Measurements from ENCODE around the gene DPM2. TPM values are rescaled to one million over a fixed set of nuclear protein-coding genes. Genes with fewer than 3 reads are reported as not detected.

Gene DPM2
- total RNA-seq, 1 experiment from 2014 or later: 29.5 TPM

DNA sequence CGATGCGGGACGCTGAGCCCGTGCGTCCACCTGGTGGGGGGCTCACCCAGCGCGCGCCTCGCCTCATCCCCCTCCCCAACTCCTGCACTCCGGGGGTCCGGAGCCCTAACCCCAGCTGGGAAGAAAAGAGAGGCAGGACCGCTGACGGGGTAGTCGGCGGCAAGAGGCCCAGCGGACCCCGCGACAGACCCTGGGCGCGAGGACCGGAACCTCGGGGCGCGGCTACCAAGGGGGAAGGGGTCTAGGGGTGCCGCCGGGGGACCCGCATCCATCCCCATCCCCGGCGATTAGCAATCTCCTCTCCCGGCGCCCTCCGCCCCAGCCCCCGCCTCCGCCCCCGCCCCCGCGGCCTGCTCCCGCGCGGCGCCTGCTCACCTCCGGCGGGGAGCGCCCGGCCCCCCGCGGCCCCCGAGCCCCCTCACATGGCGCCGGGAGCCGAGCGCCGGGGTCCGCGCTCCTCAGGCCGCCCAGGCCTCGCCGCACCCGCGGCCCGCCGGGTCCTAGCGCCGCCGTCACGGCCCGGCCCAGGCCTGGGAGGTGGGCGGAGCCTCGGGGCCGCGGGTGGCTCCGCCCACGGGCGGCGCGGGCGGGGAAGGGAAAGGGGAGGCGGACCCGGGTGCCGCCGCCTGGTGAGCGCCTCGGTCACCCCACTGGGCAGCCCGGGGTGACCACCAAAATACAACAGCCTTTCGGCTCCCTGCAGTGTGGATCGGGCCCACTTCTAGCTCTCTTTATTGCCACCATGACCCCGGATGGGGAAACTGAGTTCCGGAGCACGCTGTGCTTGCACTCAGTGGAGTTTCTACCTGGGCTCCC is 38.3 kb downstream of the DPM2 start, which contains the start of gene ST6GALNAC6:
ST6GALNAC6 (minus strand) TSS at position 476 of the 816 bp plus-strand sequence. CDS start 1,622 bp downstream, outside the sequence.
- DNase-seq (ENCODE audit: low read depth): peak; percentile 72

GRCh38 chr9:127898433-127899127 is 39.1 kb downstream of the DPM2 start:
- DNase-seq (ENCODE audit: low read depth): peak; percentile 94

DNA sequence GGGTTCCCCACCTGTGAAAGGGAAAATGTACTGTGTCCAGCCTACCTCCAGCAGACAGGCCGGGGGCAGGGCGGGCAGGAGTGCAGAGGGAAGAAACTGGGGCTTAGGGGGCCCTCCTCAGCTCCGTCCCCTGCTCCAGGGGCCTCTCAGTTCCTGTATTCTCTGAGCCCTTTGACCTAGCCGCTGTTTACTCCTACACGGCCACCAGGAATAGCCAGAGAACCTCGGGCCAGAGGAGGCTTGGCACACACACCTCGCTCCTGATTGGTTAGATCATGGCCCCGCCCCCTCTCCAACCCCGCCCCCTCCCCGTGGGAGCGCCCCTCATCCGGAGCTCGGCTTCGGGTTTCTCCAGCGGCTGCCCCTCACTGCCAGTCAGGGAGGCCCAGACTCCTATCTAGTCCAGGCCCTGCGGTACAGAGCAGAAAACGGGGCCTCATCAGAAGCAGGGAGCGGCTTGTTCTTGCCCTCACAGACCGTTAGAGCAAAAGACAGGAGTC is 40.4 kb downstream of the DPM2 start:
- DNase-seq (ENCODE audit: low read depth): peak; percentile 54

DNA sequence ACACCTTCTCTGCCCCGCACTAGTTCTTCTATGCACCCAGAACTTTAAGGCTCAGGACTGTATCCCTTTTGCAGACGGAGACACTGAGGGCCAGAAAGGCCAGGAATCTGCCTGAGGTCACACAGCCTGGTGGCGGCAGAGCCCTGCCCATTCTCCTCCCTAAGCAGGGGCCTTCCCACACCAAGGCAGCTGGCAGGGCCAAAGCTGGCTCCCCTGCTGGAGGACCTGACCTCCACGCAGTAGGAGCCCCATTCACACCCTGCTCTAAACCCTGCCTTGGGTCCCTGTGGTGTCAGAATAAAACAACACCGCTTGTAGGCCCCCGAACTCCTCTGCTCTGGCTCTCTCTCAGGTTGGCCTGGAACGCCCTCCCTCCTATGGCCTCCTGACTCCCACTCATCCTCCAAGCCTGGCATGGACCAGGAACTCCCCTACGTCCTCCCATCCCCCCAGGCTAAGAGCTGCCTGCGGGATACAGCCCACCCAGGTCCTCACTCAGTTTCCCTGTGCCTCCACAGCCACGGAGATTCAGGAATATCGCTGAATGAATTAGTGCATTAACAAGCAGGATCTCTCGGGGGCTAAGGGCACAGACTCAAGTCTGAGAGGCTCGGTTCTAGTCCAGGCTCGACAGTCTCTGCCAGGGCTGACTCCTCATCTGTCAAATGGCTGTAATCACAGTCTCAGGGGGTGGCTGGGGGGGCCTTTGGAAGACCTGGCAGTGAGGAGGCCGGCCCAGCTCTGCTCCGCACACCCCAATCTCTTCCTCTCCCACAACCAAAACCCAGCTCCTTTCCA is 41.1 kb downstream of the DPM2 start:
- no peak for DNase-seq (ENCODE audit: low read depth)

GRCh38 chr9:127895811-127896210 is 41.8 kb downstream of the DPM2 start:
- DNase-seq (ENCODE audit: low read depth): no peak

GRCh38 chr9:127893392-127893791 is 44.3 kb downstream of the DPM2 start:
- no peak for DNase-seq (ENCODE audit: low read depth)

DNA sequence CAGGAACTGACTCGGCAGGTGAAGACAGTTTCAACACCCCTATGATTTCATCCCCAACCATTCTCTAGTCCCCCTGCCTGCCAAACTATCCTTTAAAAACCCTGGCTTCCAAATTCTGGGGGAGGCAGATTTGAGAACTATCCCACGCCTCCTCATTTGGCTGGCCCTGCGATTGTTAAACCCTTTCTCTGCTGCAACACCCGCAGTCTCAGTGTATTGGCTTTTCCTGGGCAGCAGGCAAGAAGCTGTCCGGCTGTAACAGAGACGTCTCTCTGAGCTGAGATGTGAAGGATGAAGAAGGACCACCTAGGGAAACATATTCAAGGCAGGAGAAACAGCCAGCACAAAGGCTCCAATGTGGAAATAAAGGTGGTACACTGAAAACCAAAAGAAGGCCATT is 44.8 kb downstream of the DPM2 start:
- no peak for DNase-seq (ENCODE audit: low read depth)

GRCh38 chr9:127890053-127890452 is 47.6 kb downstream of the DPM2 start:
- DNase-seq (ENCODE audit: low read depth): no peak

DNA sequence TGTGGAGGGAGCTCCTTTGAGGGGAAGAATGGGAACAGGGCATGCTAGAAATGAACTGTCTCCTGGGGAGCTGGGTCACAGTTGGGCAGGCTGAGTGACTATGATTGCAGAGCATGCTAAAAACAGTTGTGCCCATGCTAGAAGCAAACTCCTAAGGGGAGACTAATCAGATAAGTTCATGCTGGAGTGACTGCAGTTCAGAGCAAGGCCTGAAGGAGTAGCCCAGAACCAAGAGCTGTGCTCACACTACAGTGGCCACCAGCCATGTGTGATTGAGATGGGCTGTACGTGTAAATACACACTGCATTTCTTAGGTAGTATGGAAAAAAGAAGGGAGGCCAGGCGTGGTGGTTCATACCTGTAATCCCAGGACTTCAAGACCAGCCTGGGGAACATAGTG is 49.9 kb downstream of the DPM2 start:
- DNase-seq (ENCODE audit: low read depth): no peak

- no peak for DNase-seq (ENCODE audit: low read depth)
These were observed 51.2 kb downstream of the DPM2 start for GRCh38 chr9:127886401-127886972.

DNA sequence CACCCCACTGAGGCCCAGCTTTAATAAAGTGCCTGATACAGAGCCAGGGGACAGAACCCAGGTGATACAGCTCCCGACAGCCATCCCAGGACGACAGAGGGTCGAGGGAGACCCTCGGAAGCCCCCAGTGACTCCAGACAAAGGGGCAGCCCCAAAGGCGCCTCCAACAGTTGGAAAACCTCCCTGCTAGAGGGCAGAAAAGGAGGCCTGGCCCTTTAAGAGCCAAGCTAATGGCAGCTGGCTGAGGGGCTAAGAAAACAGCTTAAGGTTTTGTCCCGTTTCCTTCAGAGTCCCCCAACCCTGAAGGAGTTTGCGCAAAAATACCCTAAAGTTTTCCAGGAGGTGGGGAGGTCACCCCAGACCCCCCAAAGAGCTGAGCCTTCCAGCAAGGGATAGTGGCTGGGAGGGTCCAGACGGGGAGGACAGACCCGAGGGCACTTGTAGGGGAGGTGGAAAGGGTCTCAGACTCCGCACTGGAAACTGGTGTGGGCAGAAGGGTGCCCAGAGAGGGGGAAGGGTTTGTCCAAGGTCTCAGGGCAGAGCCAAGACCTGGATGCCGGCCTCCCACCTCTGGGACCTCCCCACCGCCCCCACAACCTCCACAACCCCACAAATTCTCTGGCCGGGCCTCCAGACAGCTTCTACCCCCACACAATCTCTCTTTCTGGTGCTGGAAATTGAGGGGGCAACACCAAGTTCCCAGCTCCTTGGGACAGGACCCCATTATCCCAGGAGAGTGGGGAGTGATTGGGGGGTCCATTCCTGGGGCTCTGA is 52.0 kb downstream of the DPM2 start:
- DNase-seq (ENCODE audit: low read depth): no peak

Other genes starting within 250 kb of the DPM2 start
- gene CFAP157, start 230.9 kb downstream of the DPM2 start, total RNA-seq (2014; rRNA removed): not detected in 2 replicates
- gene PTRH1, start 222.2 kb downstream of the DPM2 start, total RNA-seq (2014; rRNA removed): 23.9 and 28.8 TPM in 2 replicates
- not detected in 2 replicates for gene TTC16, start 221.8 kb downstream of the DPM2 start, total RNA-seq (2014; rRNA removed)
- gene TOR2A, start 202.6 kb downstream of the DPM2 start, total RNA-seq (2014; rRNA removed): 10.4 and 10.5 TPM in 2 replicates
- gene SH2D3C, start 159.2 kb downstream of the DPM2 start, total RNA-seq (2014; rRNA removed): not detected in 2 replicates
- 36.6 and 37.0 TPM in 2 replicates for gene CDK9, start 151.8 kb downstream of the DPM2 start, total RNA-seq (2014; rRNA removed)
- 94.1 and 104 TPM in 2 replicates for gene FPGS, start 135.0 kb downstream of the DPM2 start, total RNA-seq (2014; rRNA removed)
- gene ENG, start 83.2 kb downstream of the DPM2 start, total RNA-seq (2014; rRNA removed): 47.5 and 48.3 TPM in 2 replicates
- 75.1 and 85.0 TPM in 2 replicates for gene AK1, start 60.2 kb downstream of the DPM2 start, total RNA-seq (2014; rRNA removed)
- gene ST6GALNAC6, start 38.3 kb downstream of the DPM2 start, total RNA-seq (2014; rRNA removed): 105 and 110 TPM in 2 replicates
- gene ST6GALNAC4, start 20.8 kb downstream of the DPM2 start, total RNA-seq (2014; rRNA removed): 41.6 and 50.9 TPM in 2 replicates
- gene PIP5KL1, start 7.1 kb downstream of the DPM2 start, total RNA-seq (2014; rRNA removed): 2.0 and 2.6 TPM in 2 replicates
- 4.8 and 12.2 TPM in 2 replicates for gene EEIG1, start 43.1 kb upstream of the DPM2 start, total RNA-seq (2014; rRNA removed)
- gene NAIF1, start 129.5 kb upstream of the DPM2 start, total RNA-seq (2014; rRNA removed): 13.5 and 14.0 TPM in 2 replicates
- 24.9 and 25.2 TPM in 2 replicates for gene SLC25A25, start 130.4 kb upstream of the DPM2 start, total RNA-seq (2014; rRNA removed)
- gene PTGES2, start 189.9 kb upstream of the DPM2 start, total RNA-seq (2014; rRNA removed): 60.7 and 62.8 TPM in 2 replicates
- not detected in 2 replicates for gene LCN2, start 211.6 kb upstream of the DPM2 start, total RNA-seq (2014; rRNA removed)
- 180 and 197 TPM in 2 replicates for gene BBLN, start 222.4 kb upstream of the DPM2 start, total RNA-seq (2014; rRNA removed)

Data from LHCN-M2 (cell line).